Muscle layer of duodenum (tissue), 2 donors: Measurements from ENCODE around the gene DNAJB13.

Source experiments
- H3K27ac ChIP-seq: one replicate; pipeline ENCODE4 v1.7.0; 2013; ENCODE audit warnings: mild to moderate bottlenecking, low read length
- H3K27me3 ChIP-seq: one replicate; pipeline ENCODE4 v1.7.0; 2013; ENCODE audit warnings: low read depth, mild to moderate bottlenecking, control low read depth, low read length
- H3K36me3 ChIP-seq, 2 donors: one replicate each; pipeline ENCODE4 v1.7.0; 2013; ENCODE audit warnings: low read length in 2 of 2, control low read depth in 1 of 2, mild to moderate bottlenecking in 1 of 2; ENCODE audit not compliant: insufficient read depth in 2 of 2, control insufficient read depth in 1 of 2
- H3K4me1 ChIP-seq, 2 donors: one replicate each; pipeline ENCODE4 v1.7.0; 2013; ENCODE audit warnings: low read length in 2 of 2, mild to moderate bottlenecking in 2 of 2, control low read depth in 1 of 2, moderate library complexity in 1 of 2; ENCODE audit not compliant: insufficient read depth in 2 of 2, control insufficient read depth in 1 of 2
- H3K4me3 ChIP-seq, 2 donors: one replicate each; pipeline ENCODE4 v1.7.0; 2013; ENCODE audit warnings: low read length in 2 of 2, low read depth in 1 of 2, mild to moderate bottlenecking in 1 of 2
- H3K9me3 ChIP-seq, 2 donors: one replicate each; pipeline ENCODE4 v1.7.0; 2013; ENCODE audit warnings: low read length in 2 of 2, control low read depth in 1 of 2, mild to moderate bottlenecking in 1 of 2; ENCODE audit not compliant: control insufficient read depth in 1 of 2
- donor health status: healthy.

The DNAJB13 gene, protein sequence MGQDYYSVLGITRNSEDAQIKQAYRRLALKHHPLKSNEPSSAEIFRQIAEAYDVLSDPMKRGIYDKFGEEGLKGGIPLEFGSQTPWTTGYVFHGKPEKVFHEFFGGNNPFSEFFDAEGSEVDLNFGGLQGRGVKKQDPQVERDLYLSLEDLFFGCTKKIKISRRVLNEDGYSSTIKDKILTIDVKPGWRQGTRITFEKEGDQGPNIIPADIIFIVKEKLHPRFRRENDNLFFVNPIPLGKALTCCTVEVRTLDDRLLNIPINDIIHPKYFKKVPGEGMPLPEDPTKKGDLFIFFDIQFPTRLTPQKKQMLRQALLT

DNA sequence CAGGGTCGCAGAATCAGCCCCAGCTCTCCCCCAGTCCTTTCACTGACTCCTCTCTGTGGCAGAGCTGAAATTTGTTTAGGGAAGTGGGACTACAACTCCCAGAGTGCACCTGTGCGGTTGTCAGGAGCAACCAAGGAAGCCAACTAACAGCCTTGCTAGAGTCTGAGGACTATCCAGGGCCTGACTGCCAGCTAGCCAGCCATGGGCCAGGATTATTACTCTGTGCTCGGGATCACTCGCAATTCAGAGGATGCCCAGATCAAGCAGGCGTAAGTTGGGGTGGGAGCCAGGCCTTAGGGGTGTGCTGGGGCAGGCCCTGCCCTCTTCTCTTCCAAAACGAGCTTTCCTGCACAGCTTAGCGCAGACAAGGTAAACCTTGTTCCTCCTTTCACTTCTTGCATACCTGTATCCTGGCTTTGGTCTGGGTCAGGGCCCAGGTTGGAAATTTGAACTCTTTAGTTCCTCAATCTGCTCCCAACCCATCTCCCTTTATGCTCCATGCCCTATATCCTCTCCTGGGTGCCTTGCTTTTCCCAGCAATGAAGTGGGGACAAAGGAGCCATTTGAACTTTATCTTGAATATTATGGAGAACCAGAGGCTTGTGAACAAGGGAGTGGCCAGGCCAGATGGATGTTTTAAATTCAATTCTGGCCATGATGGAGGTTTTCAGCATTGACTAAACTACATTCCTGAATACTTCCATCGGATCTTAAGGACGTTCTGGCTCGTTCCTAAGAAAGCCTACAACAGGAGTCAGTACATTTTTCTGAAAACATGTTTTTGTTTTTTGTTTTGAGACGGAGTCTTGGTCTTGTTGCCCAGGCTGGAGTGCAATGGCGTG is at the start of gene DNAJB13:
Gene DNAJB13, plus strand, starts transcription at position 158 of the 842 bp plus-strand sequence. Its CDS starts 44 bp downstream, at position 202.
- Histone ChIP-seq H3K36me3 (no peaks in the 10 kb centered on the region), H3K4me1 (no peaks in the 10 kb centered on the region), H3K4me3 (no peak within 1 kb of the TSS), H3K27ac (no peak within 1 kb of the TSS), H3K27me3 (no peaks in the 10 kb centered on the region), H3K9me3 (no peaks in the 10 kb centered on the region)

DNA sequence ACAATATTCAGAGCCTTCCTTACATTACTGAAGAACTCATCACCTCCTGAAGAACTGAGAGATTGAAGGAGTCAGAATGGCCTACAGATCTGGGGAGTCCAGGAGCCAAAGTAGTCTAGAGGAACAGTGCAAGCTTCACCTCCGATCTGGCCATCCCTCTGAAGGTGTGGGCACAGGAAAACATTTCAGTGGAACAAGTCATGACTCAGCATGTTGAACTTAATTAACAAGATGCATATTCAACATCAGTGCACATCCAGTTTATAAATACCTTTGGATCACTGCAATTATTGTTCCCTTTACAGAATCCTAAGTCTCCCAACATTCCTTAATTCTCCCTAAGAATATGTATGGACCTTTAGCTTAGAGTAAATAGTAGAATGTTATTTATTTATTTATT is 48.5 kb upstream of the DNAJB13 start:
- H3K4me1 ChIP-seq = no peaks in the 10 kb centered on the region
- H3K4me3 ChIP-seq = no peak overlapping the region
- H3K27ac ChIP-seq = no peak overlapping the region
- H3K27me3 ChIP-seq = no peaks in the 10 kb centered on the region
- peaks cover 13 to 46% of the 10 kb centered on the region in 2 donors for H3K36me3 ChIP-seq
- H3K9me3 ChIP-seq = no peaks in the 10 kb centered on the region

DNA sequence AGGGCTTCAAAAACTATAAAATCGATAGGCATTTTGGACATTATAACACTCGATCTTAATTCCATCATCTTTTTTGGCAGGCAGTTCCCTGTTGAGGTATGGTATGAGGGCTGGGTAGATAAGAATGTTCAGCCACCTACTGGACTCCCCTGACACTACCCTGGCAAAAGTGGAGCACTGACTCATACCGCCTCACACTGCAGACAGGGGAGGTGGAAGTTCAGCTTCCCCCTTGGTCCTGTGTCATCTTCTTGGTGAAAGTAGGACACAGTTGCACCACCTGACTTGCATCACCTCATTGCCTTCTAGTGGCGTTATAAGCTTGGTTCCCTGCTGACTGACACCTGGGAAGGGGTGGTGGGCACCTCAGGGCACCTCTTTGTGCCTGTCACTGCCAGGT is 43.6 kb upstream of the DNAJB13 start:
- Histone ChIP-seq H3K27me3 (no peaks in the 10 kb centered on the region), H3K9me3 (no peaks in the 10 kb centered on the region), H3K4me3 (no peak overlapping the region), H3K27ac (no peak overlapping the region), H3K36me3 (peaks cover 13 to 55% of the 10 kb centered on the region in 2 donors), H3K4me1 (no peaks in the 10 kb centered on the region)

DNA sequence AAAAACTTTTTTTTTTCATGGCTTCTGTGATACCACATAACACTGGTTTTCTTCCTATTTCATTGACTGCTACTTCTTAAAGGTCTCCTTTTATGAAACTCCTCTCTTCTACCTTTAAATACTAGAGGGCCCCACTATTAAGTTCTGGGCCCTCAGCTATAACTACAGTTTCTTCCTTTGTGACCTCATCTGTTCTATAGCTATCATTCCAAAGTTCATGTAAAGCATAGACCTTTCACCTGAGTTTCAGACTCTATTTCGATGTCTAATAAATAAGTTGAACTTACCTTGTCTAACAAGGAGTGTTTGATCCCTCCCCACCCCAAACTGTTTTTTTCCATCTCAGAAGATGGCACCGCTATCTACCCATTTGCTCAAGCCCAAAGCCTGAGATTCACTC is 38.8 kb upstream of the DNAJB13 start:
- Histone ChIP-seq H3K36me3 (peaks cover 16 to 63% of the 10 kb centered on the region in 2 donors), H3K27me3 (no peaks in the 10 kb centered on the region)

DNA sequence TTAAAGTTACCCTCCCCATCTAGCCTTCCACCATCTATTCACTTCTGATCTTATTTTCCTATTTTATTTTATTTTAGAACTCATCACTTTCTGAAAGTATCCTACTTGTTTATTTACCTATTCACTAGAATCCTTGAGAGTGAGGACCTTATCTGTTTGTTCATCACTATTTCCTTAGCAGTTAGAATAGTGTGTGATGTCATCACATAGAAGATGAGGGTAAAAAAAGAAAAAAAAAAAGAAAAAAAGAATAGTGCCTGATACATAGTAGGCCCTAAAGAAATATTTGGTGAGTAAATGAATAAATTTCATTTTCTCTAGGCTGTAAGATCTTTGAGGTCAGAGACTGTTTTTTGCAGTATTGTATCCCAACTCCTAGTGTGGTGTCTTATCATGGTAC is 37.4 kb upstream of the DNAJB13 start:
- peaks cover 16 to 70% of the 10 kb centered on the region in 2 donors for H3K36me3 ChIP-seq
- H3K27me3 ChIP-seq = no peaks in the 10 kb centered on the region
- H3K27ac ChIP-seq = no peak overlapping the region
- H3K4me3 ChIP-seq = no peak overlapping the region
- H3K9me3 ChIP-seq = no peaks in the 10 kb centered on the region
- no peaks in the 10 kb centered on the region for H3K4me1 ChIP-seq

More for the DNA sequence above, 38.8 kb upstream of the DNAJB13 start:
- Histone ChIP-seq H3K4me1 (no peaks in the 10 kb centered on the region), H3K9me3 (no peaks in the 10 kb centered on the region), H3K27ac (no peak overlapping the region), H3K4me3 (no peak overlapping the region)

DNA sequence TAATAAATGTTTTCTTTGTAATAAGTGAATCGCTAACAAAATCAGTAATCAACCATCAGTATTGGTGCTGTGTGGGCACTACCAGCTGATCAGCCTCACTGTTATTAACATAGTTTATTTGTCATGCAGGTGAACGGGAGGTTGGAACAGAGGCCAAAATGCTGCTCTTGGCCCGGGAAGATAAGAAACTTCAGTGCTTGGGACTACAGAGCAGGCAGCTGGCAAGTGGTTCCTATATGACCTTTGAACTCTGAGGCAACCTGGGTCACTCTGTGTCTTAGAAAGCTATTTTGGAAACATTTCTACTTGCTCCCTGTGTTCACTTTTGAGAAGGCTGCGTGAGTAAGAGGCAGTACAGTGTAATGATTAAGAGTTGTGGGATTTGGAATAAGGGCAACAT is 36.5 kb upstream of the DNAJB13 start:
- Histone ChIP-seq H3K4me1 (no peaks in the 10 kb centered on the region), H3K27me3 (no peaks in the 10 kb centered on the region), H3K27ac (no peak overlapping the region), H3K36me3 (peaks cover 21 to 74% of the 10 kb centered on the region in 2 donors), H3K4me3 (no peak overlapping the region), H3K9me3 (no peaks in the 10 kb centered on the region)

DNA sequence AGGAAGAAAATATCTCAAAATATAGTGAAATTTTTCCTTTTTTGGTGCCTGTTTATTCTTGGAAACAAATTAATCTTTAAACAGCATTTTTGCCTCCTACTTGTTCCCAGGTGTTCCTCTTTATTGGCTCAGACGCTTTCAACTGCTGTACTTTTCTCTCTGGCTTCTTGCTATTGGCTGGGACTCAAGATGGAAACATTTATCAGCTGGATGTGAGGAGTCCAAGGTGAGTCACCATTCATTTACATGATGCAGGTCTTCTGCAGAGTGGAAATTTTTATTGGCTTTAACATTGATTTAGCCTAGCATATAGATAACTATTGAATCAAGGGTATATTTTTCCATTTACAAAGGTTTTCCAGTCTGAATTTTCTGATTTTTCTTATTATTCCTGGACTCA is 34.4 kb upstream of the DNAJB13 start:
- no peak overlapping the region for H3K27ac ChIP-seq
- no peaks in the 10 kb centered on the region for H3K9me3 ChIP-seq
- no peaks in the 10 kb centered on the region for H3K4me1 ChIP-seq
- H3K36me3 ChIP-seq = peaks cover 23 to 64% of the 10 kb centered on the region in 2 donors
- no peak overlapping the region for H3K4me3 ChIP-seq
- no peaks in the 10 kb centered on the region for H3K27me3 ChIP-seq

DNA sequence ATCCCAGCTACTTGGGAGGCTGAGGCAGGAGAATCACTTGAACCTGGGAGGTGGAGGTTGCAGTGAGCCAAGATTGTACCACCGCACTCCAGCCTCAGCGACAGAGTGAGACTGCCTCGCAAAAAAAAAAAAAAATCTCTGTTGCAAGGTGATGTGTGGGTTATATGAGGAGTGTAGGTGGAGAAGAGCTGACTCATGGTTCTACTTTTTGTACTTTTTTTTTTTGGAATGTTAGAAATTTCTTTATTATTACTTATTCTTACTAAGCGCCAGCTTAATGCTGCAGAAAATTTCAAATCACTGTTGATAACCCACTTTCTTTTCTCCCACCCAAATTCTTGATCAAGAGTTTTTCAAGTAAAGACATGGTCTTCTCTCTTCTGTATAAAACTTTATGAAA is 29.6 kb upstream of the DNAJB13 start:
- no peaks in the 10 kb centered on the region for H3K4me1 ChIP-seq
- peaks cover 26 to 43% of the 10 kb centered on the region in 2 donors for H3K36me3 ChIP-seq

DNA sequence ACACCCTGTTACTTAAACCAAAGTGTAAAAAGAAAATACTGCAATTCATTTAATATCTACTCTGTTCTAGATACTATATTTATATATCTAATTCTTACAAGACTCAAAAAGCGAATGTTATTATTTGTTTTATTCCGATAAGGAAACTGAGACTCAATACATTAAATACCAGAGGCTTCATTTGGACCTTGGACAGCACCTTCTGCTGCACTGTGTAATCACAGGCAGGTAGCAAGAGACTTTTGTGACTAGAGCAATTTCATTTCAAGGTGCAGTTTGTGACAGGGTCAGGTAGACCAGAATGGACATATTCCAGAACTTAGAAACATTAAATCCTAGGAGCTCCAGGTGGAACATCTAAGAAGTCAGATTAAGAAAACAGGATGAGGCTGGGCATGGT is 21.4 kb upstream of the DNAJB13 start:
- Histone ChIP-seq H3K27ac (no peak overlapping the region), H3K4me1 (no peaks in the 10 kb centered on the region), H3K27me3 (no peaks in the 10 kb centered on the region), H3K36me3 (peaks cover 27 to 57% of the 10 kb centered on the region in 2 donors), H3K4me3 (no peak overlapping the region), H3K9me3 (no peaks in the 10 kb centered on the region)

More for the DNA sequence above, 29.6 kb upstream of the DNAJB13 start:
- Histone ChIP-seq H3K27ac (no peak overlapping the region), H3K27me3 (no peaks in the 10 kb centered on the region), H3K9me3 (no peaks in the 10 kb centered on the region), H3K4me3 (no peak overlapping the region)

DNA sequence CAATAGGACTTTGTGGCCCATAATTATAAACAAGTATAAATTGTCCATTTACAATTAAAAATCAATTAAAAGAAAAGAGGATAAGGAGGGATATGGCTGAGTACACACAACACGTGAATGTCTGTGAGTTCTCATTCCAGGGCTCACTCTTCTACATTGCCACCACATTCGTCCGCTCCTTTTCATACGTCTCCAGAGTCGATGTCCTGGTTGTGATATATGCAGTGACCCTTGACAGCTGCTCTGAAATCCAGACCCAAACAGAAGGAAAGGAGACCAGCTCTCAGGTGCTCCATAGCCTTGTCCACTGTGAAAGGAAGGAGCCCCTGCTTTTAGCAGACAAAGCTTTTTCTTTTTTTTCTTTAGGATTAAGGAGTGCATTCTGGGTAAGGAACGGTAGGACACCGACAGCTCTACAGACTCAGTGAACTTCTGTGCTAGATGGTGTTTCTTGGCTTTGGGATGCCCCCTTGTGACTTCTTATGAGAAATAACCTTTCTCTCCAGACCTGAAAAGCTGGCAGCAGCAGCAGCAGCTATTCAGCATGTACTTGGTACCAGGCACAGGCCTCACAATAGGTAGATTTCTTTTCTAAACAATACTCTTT is 19.7 kb upstream of the DNAJB13 start:
- no peaks in the 10 kb centered on the region for H3K4me1 ChIP-seq
- no peak overlapping the region for H3K27ac ChIP-seq
- no peak overlapping the region for H3K4me3 ChIP-seq
- H3K36me3 ChIP-seq = peaks cover 25 to 51% of the 10 kb centered on the region in 2 donors
- no peaks in the 10 kb centered on the region for H3K9me3 ChIP-seq
- H3K27me3 ChIP-seq = no peaks in the 10 kb centered on the region

DNA sequence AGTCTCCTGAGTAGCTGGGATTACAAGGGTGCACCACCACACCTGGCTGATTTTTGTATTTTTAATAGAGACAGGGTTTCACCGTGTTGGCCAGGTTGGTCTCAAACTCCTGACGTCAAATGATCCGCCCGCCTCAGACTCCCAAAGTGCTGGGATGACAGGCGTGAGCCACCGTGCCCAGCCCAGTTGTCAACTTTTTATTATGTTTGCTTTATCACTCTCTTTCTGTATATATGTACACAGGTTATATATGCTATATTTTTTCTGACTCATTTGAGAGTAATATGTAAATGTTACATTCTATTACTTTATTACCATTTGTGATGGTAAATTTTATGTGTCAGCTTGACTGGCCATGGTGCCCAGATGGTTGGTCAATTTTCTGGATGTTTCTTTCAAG is 18.9 kb upstream of the DNAJB13 start:
- Histone ChIP-seq H3K36me3 (peaks cover 22 to 48% of the 10 kb centered on the region in 2 donors), H3K27me3 (no peaks in the 10 kb centered on the region)

More for the DNA sequence above, 18.9 kb upstream of the DNAJB13 start:
- Histone ChIP-seq H3K9me3 (no peaks in the 10 kb centered on the region), H3K27ac (no peak overlapping the region), H3K4me1 (no peaks in the 10 kb centered on the region), H3K4me3 (no peak overlapping the region)
